Fibroblast of skin of right quadriceps (primary cell): ENCODE data around the gene RARA.

Source experiments
- DNase-seq: peaks from one replicate; pipeline ENCODE4 v3.0.0-alpha.2; 2013

RARA gene

DNA sequence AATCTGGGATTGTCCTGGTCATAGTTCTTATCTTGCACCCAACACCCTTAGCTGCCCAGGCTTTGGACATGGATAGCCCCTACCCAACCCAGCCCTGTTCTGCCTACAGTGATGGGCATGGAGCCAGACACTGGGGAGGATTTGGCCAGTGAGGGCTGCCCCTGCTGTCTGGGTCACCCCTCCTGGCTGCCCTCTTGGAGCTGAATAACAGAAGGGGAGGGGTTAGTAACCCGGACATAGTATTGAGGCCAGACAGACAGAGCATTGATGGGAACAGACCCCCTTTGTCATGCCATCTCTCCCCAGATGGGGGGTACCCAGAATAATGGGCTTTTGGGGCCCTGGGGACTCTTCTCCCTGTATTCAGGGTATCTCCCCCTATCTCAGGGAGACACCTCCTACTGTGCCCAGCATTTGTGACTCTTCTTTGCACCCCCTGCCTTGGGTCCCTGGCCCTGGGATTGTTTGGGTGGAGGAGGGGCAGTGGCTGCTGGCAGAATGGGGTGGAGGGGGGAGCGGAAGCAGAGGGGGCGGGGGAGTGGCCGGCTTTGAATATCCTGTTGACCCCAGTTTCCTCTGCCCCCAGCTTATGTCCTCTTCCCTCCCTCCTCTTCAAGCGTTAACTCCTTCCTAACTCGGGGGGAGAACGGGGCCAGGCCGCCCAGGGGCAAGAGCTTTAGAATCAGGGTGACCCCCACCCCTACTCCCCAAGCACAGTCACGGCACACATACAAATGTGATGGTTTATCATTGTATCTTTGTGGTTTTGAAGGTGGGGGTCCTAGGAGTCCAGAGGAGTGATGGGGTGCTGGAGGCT, 38.5 kb downstream of the RARA start:
- DNase-seq: no peak

GRCh38 chr17:40348136-40348504, 39.1 kb downstream of the RARA start:
- no peak for DNase-seq

DNA sequence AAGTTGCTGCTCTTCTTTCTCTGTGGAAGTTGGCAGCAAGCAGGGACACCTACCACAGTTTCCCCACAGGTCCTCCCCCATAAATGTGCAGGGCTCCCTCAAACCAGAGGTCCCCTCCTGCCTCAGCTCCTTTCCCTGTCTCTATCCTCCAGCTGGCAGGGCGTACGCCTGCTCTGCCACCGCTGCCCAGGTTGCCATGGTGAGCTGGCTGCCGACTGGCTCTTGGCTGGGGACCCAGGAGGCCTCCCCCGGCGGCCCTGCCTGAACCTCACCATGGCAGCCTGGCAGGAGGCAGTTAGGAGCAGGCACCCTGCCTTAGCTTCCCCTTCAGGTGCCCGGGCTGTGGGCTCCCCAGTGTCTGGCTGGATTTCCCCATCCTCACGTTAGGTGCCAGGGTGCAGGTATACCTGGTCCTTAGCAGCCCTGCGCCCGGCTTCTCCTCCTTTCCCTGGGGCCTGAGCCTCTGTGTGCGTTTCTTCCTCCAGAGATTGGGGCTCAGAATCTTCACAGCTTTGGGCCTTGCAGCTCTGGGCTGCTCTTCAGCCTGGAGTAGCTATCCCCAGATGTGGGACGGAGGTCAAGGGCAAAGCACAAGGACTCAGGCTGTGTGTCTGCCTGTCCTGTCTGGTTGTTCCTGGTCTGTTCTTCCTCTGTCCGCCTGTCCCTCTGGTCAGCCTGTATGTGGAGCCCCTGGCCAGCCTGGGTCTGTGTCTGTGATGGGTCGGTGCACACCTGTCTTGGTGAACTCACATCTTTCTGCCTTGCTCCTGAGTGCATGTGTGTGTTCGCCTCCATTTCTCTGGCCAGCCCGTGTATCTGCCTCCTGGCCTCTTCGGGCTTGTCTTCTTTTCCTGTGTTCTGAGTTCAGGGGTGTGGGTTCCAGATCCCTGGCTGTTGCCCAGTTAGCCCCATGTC, 39.8 kb downstream of the RARA start:
- no peak for DNase-seq

DNA sequence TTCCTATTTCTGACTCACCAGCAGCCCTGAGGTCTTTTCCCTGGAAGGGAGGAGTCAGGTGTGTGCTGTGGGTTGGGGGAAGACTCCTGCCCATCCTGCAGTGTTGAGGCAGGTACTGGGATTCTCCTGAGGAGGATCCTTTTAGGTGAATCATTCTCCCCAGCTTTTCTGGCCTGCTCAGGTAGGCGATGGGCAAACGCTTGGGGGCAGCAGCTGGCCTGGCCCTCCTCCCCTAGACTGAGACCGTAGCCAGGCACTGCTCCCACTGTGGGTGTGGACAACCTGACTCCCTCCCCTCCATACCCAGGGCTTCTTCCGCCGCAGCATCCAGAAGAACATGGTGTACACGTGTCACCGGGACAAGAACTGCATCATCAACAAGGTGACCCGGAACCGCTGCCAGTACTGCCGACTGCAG, 40.5 kb downstream of the RARA start:
- DNase-seq: no peak

DNA sequence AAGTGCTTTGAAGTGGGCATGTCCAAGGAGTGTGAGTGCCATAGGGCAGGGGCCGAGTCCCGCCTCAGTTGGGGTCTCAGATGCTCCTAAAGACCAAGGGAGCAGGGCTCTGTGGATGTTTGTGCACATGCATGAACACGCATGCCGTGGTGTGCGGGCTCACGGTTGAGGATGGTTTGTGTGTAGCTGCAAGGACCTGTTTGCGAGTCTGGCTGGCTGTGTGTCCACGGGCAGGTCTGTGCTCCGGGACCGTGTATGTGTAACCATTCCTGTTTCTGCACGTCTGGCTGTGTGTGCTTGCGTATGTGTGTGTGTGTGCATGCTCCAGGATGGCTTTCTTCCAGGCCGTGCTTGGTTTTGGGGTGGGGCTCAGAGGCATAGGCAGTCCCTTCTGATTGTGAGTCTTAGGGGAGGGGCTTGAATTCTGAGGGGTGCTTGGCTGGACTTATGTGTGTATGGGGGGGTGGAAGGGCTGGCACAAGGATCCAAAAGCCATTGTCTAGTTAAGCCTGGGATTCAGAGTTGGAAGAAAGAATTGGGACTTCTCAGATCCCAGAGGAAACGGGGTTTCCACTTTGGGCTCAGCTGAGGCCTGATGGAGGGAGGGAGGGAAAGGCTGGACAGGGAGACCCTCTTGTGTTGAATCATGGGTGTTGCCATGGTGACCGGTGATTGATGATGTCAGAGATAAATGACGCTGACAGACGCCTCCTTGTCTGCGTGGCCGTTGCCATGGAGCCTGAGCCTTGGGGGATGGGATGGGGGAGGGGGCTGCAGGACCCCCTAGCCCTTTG, 41.1 kb downstream of the RARA start:
- DNase-seq: peak; percentile 67

- DNase-seq: no peak
These were observed 41.8 kb downstream of the RARA start for GRCh38 chr17:40350689-40351358.

DNA sequence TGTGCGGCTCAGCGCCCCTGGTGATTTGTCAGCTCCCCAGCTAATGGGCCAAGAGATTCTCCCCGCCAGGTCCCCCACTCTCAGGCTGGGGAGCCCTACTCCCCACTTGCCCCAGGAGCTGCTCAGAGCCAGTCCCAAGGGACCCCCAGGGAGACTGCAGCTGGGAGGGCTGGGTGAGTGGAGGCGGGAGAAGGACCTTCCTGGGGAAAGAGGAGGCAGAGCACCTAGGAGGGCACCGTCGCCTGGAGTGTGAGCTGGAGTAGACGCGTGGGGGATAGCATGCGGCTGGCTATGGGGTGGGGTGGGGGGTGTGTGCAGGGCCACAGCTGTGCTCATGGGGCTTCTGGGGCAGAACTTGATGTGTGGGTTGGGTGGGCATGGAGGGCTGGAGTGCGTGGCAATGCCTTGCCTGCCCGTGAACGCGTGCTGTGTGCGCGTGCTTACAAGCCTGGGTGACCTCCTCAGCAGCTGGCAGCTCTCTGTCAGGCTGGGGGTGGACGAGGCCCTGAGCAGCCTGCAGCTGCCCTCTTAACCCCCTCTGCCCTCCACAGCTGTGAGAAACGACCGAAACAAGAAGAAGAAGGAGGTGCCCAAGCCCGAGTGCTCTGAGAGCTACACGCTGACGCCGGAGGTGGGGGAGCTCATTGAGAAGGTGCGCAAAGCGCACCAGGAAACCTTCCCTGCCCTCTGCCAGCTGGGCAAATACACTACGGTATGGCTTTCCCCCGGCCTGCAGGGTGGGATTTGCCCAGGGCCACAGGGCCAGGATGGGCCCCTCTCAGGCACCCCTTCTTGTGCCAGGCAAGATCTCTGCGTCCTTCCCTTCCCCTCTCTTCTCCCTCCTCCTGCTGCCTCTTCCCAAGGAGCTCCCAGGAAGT, 42.6 kb downstream of the RARA start:
- no peak for DNase-seq

DNA sequence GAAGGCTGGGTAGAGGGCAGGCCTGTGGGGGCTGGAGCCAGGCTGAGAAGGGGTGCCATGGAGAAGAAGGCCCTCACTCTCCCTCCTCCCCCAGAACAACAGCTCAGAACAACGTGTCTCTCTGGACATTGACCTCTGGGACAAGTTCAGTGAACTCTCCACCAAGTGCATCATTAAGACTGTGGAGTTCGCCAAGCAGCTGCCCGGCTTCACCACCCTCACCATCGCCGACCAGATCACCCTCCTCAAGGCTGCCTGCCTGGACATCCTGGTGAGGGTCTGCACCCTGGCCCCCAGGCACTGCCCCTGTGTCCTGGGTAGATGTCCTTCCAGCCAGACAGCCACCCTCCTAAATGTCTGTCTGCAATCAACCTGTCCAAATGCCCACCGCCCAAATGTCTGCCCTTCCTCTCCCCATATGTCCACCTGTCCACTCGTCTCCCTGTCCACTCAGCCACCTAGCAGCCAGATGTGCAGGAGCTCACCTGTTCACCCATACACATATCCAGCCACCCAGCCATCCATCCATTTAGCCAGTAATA, 43.3 kb downstream of the RARA start:
- no peak for DNase-seq

DNA sequence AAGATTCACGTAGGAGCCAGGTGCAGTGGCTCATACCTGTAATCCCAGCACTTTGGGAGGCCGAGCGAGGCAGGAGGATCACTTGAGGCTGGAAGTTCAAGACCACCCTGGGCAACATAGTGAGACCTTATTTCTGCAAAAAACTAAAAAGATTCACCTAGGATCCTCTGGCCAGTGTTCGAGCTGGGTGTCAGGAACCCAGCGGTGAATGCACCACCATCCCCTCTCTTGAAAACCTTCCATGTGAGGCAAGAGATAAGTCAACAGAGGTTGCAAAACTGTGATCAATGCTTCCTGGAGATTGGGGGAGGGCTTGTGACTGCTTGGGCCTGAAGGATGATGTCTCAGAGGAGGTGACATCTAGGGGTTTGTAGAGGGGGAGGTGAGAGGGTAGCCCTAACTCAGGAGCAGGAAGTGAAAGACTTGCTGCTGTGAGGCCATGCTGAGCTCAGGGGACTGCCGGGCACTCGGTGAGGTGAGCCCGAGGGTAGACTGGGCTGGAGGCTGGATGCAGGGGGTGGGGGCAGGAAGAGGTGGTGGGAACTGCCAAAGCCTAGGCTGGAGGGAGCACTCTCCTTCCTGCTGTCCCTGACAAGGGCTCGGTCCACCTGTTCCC, 43.9 kb downstream of the RARA start:
- DNase-seq: no peak

DNA sequence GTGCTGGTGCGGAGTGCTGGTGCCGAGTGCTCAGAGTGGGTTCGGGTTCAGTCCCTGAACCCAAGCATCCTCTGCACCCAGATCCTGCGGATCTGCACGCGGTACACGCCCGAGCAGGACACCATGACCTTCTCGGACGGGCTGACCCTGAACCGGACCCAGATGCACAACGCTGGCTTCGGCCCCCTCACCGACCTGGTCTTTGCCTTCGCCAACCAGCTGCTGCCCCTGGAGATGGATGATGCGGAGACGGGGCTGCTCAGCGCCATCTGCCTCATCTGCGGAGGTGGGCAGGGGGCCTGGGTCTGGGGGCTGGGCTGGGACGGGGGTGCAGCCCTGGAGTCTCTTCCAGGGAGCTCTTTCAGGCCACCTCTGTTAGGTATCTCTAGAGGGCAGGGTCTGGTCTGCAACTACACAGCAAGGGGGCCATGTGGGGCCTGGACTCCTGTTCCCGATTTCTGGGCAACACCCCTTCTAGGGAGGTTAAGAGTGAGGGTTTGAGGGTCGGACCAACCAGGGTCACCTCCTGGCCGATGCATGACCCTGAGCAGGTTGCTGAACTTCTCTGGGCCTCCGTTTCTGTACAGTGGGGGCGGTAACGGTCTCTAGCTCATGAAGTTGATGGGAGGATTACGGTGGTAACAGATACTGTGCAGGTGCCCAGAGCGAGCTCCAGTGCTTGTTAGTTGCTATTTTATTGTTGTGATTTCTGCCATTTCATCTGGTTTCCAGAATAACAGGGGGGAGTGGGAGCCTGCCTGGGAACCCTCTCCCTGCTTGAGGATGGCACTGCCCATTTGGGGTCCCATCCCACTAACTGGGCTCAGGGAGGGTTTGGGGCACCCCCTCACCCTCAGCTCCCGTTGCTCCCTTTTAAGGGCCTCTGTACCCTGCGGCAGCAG, 45.5 kb downstream of the RARA start:
- no peak for DNase-seq

GRCh38 chr17:40355123-40355803, 46.3 kb downstream of the RARA start:
- peak; percentile 45 for DNase-seq

- DNase-seq: no peak
These were observed 47.1 kb downstream of the RARA start for GRCh38 chr17:40355804-40356758.

DNA sequence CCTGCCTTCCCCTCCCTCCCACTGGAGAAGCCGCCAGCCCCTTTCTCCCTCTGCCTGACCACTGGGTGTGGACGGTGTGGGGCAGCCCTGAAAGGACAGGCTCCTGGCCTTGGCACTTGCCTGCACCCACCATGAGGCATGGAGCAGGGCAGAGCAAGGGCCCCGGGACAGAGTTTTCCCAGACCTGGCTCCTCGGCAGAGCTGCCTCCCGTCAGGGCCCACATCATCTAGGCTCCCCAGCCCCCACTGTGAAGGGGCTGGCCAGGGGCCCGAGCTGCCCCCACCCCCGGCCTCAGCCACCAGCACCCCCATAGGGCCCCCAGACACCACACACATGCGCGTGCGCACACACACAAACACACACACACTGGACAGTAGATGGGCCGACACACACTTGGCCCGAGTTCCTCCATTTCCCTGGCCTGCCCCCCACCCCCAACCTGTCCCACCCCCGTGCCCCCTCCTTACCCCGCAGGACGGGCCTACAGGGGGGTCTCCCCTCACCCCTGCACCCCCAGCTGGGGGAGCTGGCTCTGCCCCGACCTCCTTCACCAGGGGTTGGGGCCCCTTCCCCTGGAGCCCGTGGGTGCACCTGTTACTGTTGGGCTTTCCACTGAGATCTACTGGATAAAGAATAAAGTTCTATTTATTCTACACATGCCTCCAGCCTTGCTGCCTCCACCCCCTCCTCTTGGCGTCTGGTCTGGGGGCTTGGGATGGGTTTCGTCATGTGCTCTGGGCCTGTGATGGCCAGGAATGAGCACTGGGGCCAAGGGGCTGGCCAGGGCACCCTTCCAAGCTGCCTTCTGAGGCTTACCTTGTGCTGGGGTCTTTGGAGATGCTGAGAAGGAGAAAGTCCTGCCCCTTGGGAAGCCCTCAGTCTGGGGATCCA, 48.3 kb downstream of the RARA start:
- DNase-seq: no peak

DNA sequence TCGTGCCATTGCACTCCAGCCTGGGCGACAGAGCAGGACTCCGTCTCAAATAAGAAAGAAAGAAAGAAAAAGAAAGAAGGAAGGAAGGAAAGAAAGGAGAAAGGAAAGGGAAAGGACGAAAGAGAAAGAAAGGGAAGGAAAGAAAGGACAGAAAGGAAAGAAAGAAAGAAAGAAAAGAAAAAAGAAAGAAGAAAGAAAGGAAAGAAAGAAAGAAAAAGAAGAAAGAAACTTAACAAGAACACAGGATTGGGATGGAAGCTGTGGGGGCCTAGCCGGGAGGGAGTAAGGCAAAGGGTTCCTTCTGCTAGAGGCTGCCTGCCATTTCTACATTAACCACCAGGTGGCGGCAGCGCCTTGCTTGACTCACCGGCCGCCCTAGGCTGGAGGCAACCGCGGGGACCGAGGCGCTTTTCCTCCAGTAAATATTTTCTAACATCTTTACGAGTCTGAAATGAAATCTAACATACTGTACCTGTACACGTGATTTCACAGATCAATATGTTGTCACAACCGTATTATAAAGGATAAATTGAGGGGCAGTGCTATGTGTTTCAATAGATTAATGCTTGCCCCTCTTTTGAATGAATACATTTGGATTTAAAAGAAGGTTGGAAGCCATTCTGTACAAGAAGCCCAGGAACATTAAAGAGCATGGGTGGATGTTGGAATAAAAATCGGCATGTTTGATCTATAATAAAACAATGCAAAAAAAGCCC, 49.5 kb downstream of the RARA start:
- DNase-seq: peak; percentile 74

DNA sequence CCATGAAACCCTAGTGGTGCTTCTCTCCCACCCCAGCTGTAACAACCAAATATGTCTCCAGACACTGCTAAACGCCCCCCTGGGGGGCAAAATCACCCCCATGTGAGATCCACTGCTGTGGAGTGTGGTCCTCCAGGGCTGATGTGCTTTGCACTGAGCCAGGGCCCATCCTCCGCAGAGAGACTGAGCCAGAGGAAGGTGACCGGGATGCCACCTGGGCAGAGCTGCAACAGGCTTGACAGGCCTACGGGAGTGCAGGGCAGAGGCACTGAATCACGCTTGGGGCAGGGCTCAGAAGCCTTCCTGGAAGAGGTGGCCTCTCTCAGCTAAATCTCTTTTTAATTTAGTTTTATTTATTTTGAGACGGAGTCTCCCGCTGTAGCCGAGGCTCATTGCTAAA, 51.1 kb downstream of the RARA start:
- DNase-seq: no peak
